Right lobe of liver (tissue), 6 donors: ENCODE results near the gene TEX26. TPM values are rescaled to one million over a fixed set of nuclear protein-coding genes. Genes with fewer than 3 reads are reported as not detected.

Source experiments
- ATAC-seq, 4 donors: fragments of 200-7000 bp; cut with Tn5 transposase; one replicate each; pipeline ENCODE4 v1.9.1; 2020; ENCODE audit warnings: mild to moderate bottlenecking in 4 of 4, moderate library complexity in 4 of 4
- DNase-seq, 3 donors: peaks; one replicate each; pipeline ENCODE4 v3.0.0-alpha.2; 2020
- H3K27ac ChIP-seq, 3 donors: fragments of 200-600 bp; one replicate each; pipeline ENCODE4 v1.8.0; 2022
- H3K27me3 ChIP-seq, 2 donors: fragments of 200-600 bp; one replicate each; pipeline ENCODE4 v1.8.0; 2022
- H3K36me3 ChIP-seq, 4 donors: fragments of 200-600 bp; sonication (generic) in 1 of 4; one replicate each; pipeline versions ENCODE4 v1.5.1 to v1.8.0; 2017 to 2022; ENCODE audit warnings: control low read depth in 1 of 4
- H3K4me1 ChIP-seq, 4 donors: fragments of 200-600 bp; sonication (generic) in 1 of 4; one replicate each; pipeline versions ENCODE4 v1.5.1 to v1.8.0; 2017 to 2022; ENCODE audit warnings: control low read depth in 1 of 4
- H3K4me3 ChIP-seq, 3 donors: fragments of 200-600 bp; one replicate each; pipeline ENCODE4 v1.8.0; 2022
- H3K9me3 ChIP-seq, 4 donors: fragments of 200-600 bp; sonication (generic) in 1 of 4; one replicate each; pipeline versions ENCODE4 v1.5.1 to v1.8.0; 2017 to 2022; ENCODE audit warnings: control low read depth in 1 of 4
- CTCF ChIP-seq, 4 donors: fragments of 200-600 bp in 3 of 4; fragments of 450-650 bp in 1 of 4; IDR thresholded peaks; one replicate each; pipeline versions ENCODE4 v1.5.1 to v1.8.0; 2016 to 2022; ENCODE audit warnings: antibody characterized with exemption in 4 of 4, mild to moderate bottlenecking in 2 of 4
- POLR2A ChIP-seq: fragments of 450-650 bp; IDR thresholded peaks from one replicate; pipeline ENCODE4 v1.6.1; 2017; ENCODE audit warnings: antibody characterized with exemption, mild to moderate bottlenecking
- WGBS: methylation state at CpG from one replicate; pipeline ENCODE4 v1.1.6; 2018; ENCODE audit warnings: low coverage, low lambda C conversion rate; ENCODE audit not compliant: insufficient coverage; ENCODE audit errors: missing lambda C conversion rate; 5-methylcytosine and 5-hydroxymethylcytosine counted together
- intact Hi-C, 2 donors: fragments of 100-400 bp; cut with DNase I; formaldehyde crosslinking; loops; one replicate each; pipeline versions ENCODE4 v1.11.2 to v1.14.1; 2022
- total RNA-seq, 6 experiments: library from RNA; depleted of rRNA in 2 of 6; stranded (reverse); fragments of >200 nt in 2 of 6; fragmentation: NEBNext Ultra II Directional in 3 of 6; extraction: Animal tissue kit (Norgen Biotek cat#: 25700) in 3 of 6; gene quantifications; one replicate each; pipeline versions ENCODE4 v1.1.0 to v1.2.4, GENCODE V29; 2016 to 2023
- donor health status: DM: no; HTN: yes; CAD: no.
- donor health status: DM: no; HTN: no; CAD: no.
- donor health status: DM: no; HTN: no; CAD: no.
- donor health status: DM: no; HTN: yes; CAD: no.
- donor health status: DM: no; HTN: yes; CAD: no.

Gene TEX26
- total RNA-seq, 6 experiments from 2014 or later: 0.37 TPM; not detected in 5

- WGBS: 100% methylated on average over 2 of the region's 23 CpGs
- H3K27me3 ChIP-seq: no peaks in the 10 kb centered on the region
- H3K27ac ChIP-seq: no peak overlapping the region
- DNase-seq (peak in 1 of 3 donors; percentile 17), ATAC-seq (peak in 1 of 4 donors; percentile 23)
- H3K4me3 ChIP-seq: no peak overlapping the region
- no peak for TF ChIP-seq POLR2A
- TF ChIP-seq CTCF (IDR thresholded peaks at IDR 0.05): no peak
- H3K9me3 ChIP-seq: no peaks in the 10 kb centered on the region
- no peaks in the 10 kb centered on the region for H3K36me3 ChIP-seq
- H3K4me1 ChIP-seq: no peaks in the 10 kb centered on the region
- intact Hi-C loops: no loop called here
Measured at GRCh38 chr13:31005066-31005465, 72.6 kb downstream of the TEX26 start.

- TF ChIP-seq POLR2A: no peak
- no peak for TF ChIP-seq CTCF (IDR thresholded peaks at IDR 0.05)
- WGBS: 63% methylated on average over 3 of the region's 4 CpGs
Measured at GRCh38 chr13:31007417-31007816, 75.0 kb downstream of the TEX26 start.

GRCh38 chr13:31008400-31009115, 76.1 kb downstream of the TEX26 start:
- H3K4me3 ChIP-seq: no peak overlapping the region
- no peaks in the 10 kb centered on the region for H3K4me1 ChIP-seq
- no peaks in the 10 kb centered on the region for H3K36me3 ChIP-seq
- DNase-seq (no peak), ATAC-seq (no peak)
- no peak for TF ChIP-seq CTCF (IDR thresholded peaks at IDR 0.05)
- no peak for TF ChIP-seq POLR2A
- intact Hi-C loops: no loop called here
- H3K27me3 ChIP-seq: no peaks in the 10 kb centered on the region
- 69% methylated on average over 6 of the region's 7 CpGs for WGBS
- H3K9me3 ChIP-seq: no peaks in the 10 kb centered on the region
- no peak overlapping the region for H3K27ac ChIP-seq

More at GRCh38 chr13:31007417-31007816, 75.0 kb downstream of the TEX26 start:
- no peaks in the 10 kb centered on the region for H3K4me1 ChIP-seq
- intact Hi-C loops: no loop called here
- DNase-seq (no peak), ATAC-seq (no peak)
- no peaks in the 10 kb centered on the region for H3K27me3 ChIP-seq
- no peaks in the 10 kb centered on the region for H3K9me3 ChIP-seq
- H3K4me3 ChIP-seq: no peak overlapping the region
- no peaks in the 10 kb centered on the region for H3K36me3 ChIP-seq
- no peak overlapping the region for H3K27ac ChIP-seq

- Histone ChIP-seq H3K4me3 (no peak overlapping the region), H3K4me1 (no peaks in the 10 kb centered on the region), H3K9me3 (no peaks in the 10 kb centered on the region), H3K27ac (no peak overlapping the region), H3K36me3 (no peaks in the 10 kb centered on the region), H3K27me3 (no peaks in the 10 kb centered on the region)
- ATAC-seq: no peak
- 80% methylated on average over 1 of the region's 5 CpGs for WGBS
- intact Hi-C loops: no loop called here
- TF ChIP-seq POLR2A (no peak), CTCF (IDR thresholded peaks at IDR 0.05) (no peak)
- no peak for DNase-seq
Measured at GRCh38 chr13:31009166-31009565, 76.7 kb downstream of the TEX26 start.
